Transverse colon (tissue), 4 donors: ENCODE results near the gene H6PD.

ENCODE experiments used
- CTCF ChIP-seq, 5 experiments: fragments of 200-600 bp in 3 of 5; fragments of 450-650 bp in 2 of 5; sonication (generic) in 3 of 5; IDR thresholded peaks; 1 replicate in 2 of 5; 2 replicates in 3 of 5; pipeline ENCODE4 v1.5.1; 2016 to 2017; ENCODE audit warnings: antibody characterized with exemption in 5 of 5, inconsistent platforms in 3 of 5, mild to moderate bottlenecking in 2 of 5, moderate library complexity in 1 of 5
- POLR2A ChIP-seq: fragments of 450-650 bp; IDR thresholded peaks from one replicate; pipeline ENCODE4 v1.6.1; 2016; ENCODE audit warnings: antibody characterized with exemption, mild to moderate bottlenecking, moderate library complexity
- POLR2AphosphoS5 ChIP-seq, 3 donors: sonication (generic); formaldehyde crosslinking; IDR thresholded peaks; one replicate each; pipeline ENCODE4 v1.6.1; 2016; ENCODE audit warnings: antibody characterized with exemption in 3 of 3

GRCh38 chr1:9233942-9234222 lies 692 bp upstream of the H6PD start:
- no peak for TF ChIP-seq CTCF (IDR thresholded peaks at IDR 0.05)
- no peak for TF ChIP-seq POLR2A
- no peak for TF ChIP-seq POLR2AphosphoS5 (IDR thresholded peaks at IDR 0.05)
